ENCODE results near the gene NEAT1.

Gene NEAT1

DNA sequence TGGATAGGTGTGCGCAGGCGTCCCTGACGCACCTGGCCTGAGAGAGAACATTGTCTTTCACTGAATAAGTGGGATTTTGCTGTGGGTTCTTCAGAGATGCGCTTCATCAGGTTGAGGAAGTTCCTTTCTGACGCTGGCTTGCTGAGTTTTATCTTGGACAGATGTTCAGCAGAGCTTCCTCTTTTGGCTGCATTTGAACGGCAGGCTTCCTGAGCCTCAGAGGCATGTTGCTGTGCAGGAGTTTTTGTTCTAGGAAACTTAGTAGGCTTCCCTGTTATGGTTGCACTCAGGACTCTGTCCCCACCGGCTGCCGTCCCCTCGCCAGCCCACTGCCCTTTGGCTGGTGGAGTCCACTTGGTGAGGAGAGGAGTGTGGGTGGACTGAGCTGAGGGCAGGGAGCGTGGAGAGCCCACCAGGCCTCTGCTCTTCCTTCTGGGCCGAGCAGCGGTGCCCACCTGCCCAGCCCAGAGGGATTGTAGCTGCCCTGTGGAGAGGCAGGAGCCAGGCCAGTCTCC lies 18.9 kb upstream of the NEAT1 start:
- Histone ChIP-seq H3K9me2 (replicated peaks; ENCODE audit: insufficient read depth, low read length) (no peaks in the 10 kb centered on the region), H3K27me3 (replicated peaks; ENCODE audit: insufficient read depth, low read length) (no peaks in the 10 kb centered on the region), H2AFZ (ENCODE audit: low read length) (no peak overlapping the region), H3K9ac (ENCODE audit: low read length) (no peak overlapping the region), H3K4me3 (ENCODE audit: low read length) (no peak overlapping the region), H3F3A (ENCODE audit: insufficient read depth, low read length) (no peaks in the 10 kb centered on the region), H3K27ac (ENCODE audit: low read length) (no peak overlapping the region), H3K4me1 (ENCODE audit: low read length) (no peaks in the 10 kb centered on the region), H3K79me2 (ENCODE audit: low read length) (no peaks in the 10 kb centered on the region), H3K9me3 (replicated peaks; ENCODE audit: insufficient read depth, low read length) (no peaks in the 10 kb centered on the region), H4K20me1 (ENCODE audit: insufficient read depth, low read length) (no peaks in the 10 kb centered on the region), H3K36me3 (replicated peaks; ENCODE audit: insufficient read depth, low read length) (no peaks in the 10 kb centered on the region), H3K4me2 (ENCODE audit: low read depth, low read length) (no peak overlapping the region)
- no peak for DNase-seq
- TF ChIP-seq EZH2phosphoT487 (IDR thresholded peaks at IDR 0.05; ENCODE audit: low read length), result no peak
- no peak for TF ChIP-seq EZH2 (optimal IDR thresholded peaks at IDR 0.05; ENCODE audit: low read depth, low read length)
- TF ChIP-seq, protein P1, sequence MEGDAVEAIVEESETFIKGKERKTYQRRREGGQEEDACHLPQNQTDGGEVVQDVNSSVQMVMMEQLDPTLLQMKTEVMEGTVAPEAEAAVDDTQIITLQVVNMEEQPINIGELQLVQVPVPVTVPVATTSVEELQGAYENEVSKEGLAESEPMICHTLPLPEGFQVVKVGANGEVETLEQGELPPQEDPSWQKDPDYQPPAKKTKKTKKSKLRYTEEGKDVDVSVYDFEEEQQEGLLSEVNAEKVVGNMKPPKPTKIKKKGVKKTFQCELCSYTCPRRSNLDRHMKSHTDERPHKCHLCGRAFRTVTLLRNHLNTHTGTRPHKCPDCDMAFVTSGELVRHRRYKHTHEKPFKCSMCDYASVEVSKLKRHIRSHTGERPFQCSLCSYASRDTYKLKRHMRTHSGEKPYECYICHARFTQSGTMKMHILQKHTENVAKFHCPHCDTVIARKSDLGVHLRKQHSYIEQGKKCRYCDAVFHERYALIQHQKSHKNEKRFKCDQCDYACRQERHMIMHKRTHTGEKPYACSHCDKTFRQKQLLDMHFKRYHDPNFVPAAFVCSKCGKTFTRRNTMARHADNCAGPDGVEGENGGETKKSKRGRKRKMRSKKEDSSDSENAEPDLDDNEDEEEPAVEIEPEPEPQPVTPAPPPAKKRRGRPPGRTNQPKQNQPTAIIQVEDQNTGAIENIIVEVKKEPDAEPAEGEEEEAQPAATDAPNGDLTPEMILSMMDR (IDR thresholded peaks at IDR 0.05; ENCODE audit: low read length), result no peak

GRCh38 chr11:65404210-65404609 lies 18.4 kb upstream of the NEAT1 start:
- Histone ChIP-seq H2AFZ (ENCODE audit: low read length) (no peak overlapping the region), H3K79me2 (ENCODE audit: low read length) (no peaks in the 10 kb centered on the region), H3K9me2 (replicated peaks; ENCODE audit: insufficient read depth, low read length) (no peaks in the 10 kb centered on the region), H3K36me3 (replicated peaks; ENCODE audit: insufficient read depth, low read length) (no peaks in the 10 kb centered on the region), H3K9me3 (replicated peaks; ENCODE audit: insufficient read depth, low read length) (no peaks in the 10 kb centered on the region), H3K27me3 (replicated peaks; ENCODE audit: insufficient read depth, low read length) (no peaks in the 10 kb centered on the region), H3K27ac (ENCODE audit: low read length) (no peak overlapping the region), H3K4me1 (ENCODE audit: low read length) (no peaks in the 10 kb centered on the region), H3K4me3 (ENCODE audit: low read length) (no peak overlapping the region), H3F3A (ENCODE audit: insufficient read depth, low read length) (no peaks in the 10 kb centered on the region), H4K20me1 (ENCODE audit: insufficient read depth, low read length) (no peaks in the 10 kb centered on the region), H3K4me2 (ENCODE audit: low read depth, low read length) (no peak overlapping the region), H3K9ac (ENCODE audit: low read length) (no peak overlapping the region)
- TF ChIP-seq, protein P1 (IDR thresholded peaks at IDR 0.05; ENCODE audit: low read length), result no peak
- TF ChIP-seq EZH2phosphoT487 (IDR thresholded peaks at IDR 0.05; ENCODE audit: low read length) (no peak), EZH2 (optimal IDR thresholded peaks at IDR 0.05; ENCODE audit: low read depth, low read length) (no peak)
- no peak for DNase-seq

GRCh38 chr11:65404638-65405339 lies 17.8 kb upstream of the NEAT1 start:
- TF ChIP-seq EZH2 (optimal IDR thresholded peaks at IDR 0.05; ENCODE audit: low read depth, low read length), result no peak
- TF ChIP-seq, protein P1 (IDR thresholded peaks at IDR 0.05; ENCODE audit: low read length), result no peak
- no peak for TF ChIP-seq EZH2phosphoT487 (IDR thresholded peaks at IDR 0.05; ENCODE audit: low read length)
- Histone ChIP-seq H4K20me1 (ENCODE audit: insufficient read depth, low read length) (no peaks in the 10 kb centered on the region), H3K79me2 (ENCODE audit: low read length) (no peaks in the 10 kb centered on the region), H3K9ac (ENCODE audit: low read length) (no peak overlapping the region), H3K36me3 (replicated peaks; ENCODE audit: insufficient read depth, low read length) (no peaks in the 10 kb centered on the region), H3K27ac (ENCODE audit: low read length) (no peak overlapping the region), H3K9me3 (replicated peaks; ENCODE audit: insufficient read depth, low read length) (no peaks in the 10 kb centered on the region), H3K27me3 (replicated peaks; ENCODE audit: insufficient read depth, low read length) (no peaks in the 10 kb centered on the region), H3K4me2 (ENCODE audit: low read depth, low read length) (no peak overlapping the region), H2AFZ (ENCODE audit: low read length) (no peak overlapping the region), H3F3A (ENCODE audit: insufficient read depth, low read length) (no peaks in the 10 kb centered on the region), H3K9me2 (replicated peaks; ENCODE audit: insufficient read depth, low read length) (no peaks in the 10 kb centered on the region), H3K4me1 (ENCODE audit: low read length) (no peaks in the 10 kb centered on the region), H3K4me3 (ENCODE audit: low read length) (no peak overlapping the region)
- DNase-seq, result no peak
